ENCODE measurements around the gene DCHS2. TPM values are rescaled to one million over a fixed set of nuclear protein-coding genes. Genes with fewer than 3 reads are reported as not detected.

Gene DCHS2, protein sequence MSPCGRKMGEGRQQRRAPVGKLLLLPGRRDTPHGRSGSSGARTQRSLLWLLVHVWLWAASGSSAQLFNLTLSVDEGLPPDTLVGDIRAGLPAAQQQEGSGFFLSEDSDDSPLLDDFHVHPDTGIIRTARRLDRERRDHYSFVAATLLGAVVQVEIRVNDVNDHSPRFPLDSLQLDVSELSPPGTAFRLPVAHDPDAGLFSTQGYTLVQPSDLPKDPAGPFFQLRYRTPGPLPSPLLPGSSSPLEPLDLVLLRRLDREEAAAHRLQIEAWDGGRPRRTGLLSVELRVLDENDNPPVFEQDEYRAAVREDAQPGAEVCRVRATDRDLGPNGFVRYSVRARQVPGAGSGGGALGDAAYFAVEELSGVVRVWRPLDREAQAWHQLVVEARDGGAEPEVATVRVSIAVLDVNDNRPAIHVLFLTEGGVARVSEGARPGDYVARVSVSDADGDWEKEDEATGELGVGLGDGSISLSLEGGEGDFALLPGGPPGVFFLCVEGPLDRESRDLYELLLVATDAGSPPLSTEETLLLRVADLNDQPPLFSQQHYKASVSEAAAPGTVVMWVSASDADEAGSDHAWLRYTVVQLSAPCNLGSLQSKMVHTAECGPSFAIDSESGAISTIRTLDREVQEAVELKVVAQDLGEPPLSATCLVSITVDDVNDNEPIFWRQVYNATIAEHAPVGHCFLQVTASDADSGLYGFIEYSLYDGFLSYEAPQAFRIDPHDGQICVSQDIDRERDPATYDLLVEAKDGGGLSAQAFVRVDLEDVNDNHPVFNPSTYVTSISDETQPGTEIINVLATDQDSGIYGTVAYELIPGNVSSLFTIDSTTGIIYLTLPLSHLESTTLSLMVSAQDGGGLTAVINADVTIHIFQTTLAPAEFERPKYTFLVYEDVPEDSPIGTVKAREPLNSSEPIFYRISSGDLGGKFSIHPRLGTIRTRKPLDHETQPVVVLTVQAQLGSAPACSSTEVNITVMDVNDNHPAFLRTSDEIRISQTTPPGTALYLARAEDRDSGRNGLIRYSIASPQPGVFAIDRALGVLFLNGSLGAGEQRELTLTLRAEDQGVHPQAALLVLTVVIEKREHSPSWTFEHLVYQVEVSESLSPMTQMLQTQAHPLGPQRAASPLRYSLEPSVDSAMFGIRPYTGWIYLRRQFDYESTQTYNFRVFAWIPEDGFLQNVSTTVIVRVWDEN (N-terminal part only)
- total RNA-seq = not detected in 2 replicates

DNA sequence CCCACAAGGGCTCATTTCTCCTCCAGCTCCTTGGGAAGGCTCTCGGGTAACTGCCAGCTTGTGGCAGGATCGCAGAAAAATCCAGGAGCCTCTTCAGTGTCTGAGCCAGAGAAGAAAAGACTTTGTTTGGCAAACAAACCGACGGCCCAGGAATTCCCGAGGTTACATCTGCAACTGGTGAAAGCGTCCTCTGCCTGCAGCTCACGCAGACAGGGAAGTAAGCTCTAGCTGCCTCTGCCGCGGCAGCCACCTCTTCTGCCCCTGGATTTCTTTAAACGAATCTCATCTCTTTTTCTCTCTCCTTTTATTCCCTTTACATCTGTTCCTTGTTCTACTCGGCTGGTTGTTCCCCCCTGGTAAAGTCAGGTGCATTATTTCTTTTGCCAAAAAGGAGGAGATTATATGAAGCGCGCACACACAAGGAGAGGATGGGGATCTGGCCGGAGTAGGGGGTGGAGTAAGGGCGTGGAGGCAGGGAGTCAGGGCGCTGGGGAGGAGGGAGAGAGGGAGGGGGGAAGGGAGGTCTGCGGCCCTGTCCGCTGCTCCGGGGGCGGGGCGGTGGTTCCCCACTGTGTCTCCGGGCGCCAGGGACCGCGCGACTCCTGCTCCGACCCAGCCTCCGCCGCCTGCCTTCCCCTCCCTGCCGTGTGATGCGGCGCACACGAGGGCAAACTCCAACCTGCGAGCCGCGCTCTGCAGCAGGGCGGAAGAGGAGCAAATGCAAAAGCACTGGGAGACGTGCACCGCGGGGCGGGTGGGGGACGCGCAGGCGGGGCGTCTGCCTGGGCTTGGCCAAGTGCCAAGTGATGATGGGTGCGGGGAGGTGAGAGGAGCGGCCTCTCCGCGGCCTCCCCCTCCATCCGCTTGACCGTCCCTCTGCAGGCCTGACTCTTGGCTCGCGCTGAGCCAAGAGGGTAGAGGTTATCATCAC lies at the start of gene DCHS2:
Gene DCHS2 (minus strand): TSS at position 459 of the 931 bp plus-strand sequence. CDS start 444 bp downstream, at position 15.

Other genes with a start within 250 kb of the DCHS2 start
- gene PLRG1, start 58.6 kb upstream of the DCHS2 start, total RNA-seq = 64.7 and 106 TPM in 2 replicates
- 0.86 and 1.9 TPM in 2 replicates for gene FGB, start 71.2 kb upstream of the DCHS2 start, total RNA-seq
- not detected in 2 replicates for gene FGA, start 98.9 kb upstream of the DCHS2 start, total RNA-seq
- 3.2 and 7.2 TPM in 2 replicates for gene FGG, start 120.9 kb upstream of the DCHS2 start, total RNA-seq